ENCODE results near the gene ATXN1.

DNA sequence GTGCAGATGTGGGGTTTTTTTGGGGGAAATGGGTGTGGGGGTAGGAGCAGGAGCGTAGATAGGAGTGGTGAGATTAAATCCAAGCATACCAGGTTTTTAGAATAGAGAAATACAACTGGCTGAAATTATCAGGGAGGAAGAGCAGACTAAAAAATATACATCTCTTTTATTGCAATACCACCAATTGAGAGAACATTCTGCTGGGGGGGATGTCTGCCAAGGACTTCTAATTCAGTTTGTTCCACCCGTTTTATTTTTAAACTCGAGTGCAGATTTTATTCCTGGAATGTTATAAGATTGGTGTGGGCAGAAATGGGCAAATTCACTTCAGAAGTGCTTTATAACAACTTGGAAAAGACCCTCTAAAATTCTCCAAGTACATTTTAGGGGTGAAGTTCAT is 330.2 kb downstream of the ATXN1 start:
- no peak for TF ChIP-seq BHLHE40 (IDR thresholded peaks at IDR 0.05; ENCODE audit: borderline replicate concordance)
- no peak for TF ChIP-seq L3MBTL2 (conservative IDR thresholded peaks at IDR 0.05)
- no peak for TF ChIP-seq SP1 (IDR thresholded peaks at IDR 0.05)
- TF ChIP-seq FOXA1 (IDR thresholded peaks at IDR 0.05): no peak
- no peak for TF ChIP-seq NFRKB (IDR thresholded peaks at IDR 0.05)
- no peak for TF ChIP-seq ELF4 (IDR thresholded peaks at IDR 0.05)
- no peak for TF ChIP-seq FOXM1 (IDR thresholded peaks at IDR 0.05; ENCODE audit: borderline replicate concordance)
- TF ChIP-seq TARDBP (IDR thresholded peaks at IDR 0.05): no peak
- TF ChIP-seq ARNT (IDR thresholded peaks at IDR 0.05): no peak
- no peak for TF ChIP-seq LEF1 (IDR thresholded peaks at IDR 0.05; ENCODE audit: borderline replicate concordance)

Data from HEK293T (cell line).